A673 (cell line): ENCODE results near the gene AJAP1. TPM values are rescaled to one million over a fixed set of nuclear protein-coding genes. Genes with fewer than 3 reads are reported as not detected.

Experiments used
- BruUV-seq: library from RNA; stranded (reverse); fragments of 400-500 nt; replicated peaks from 2 replicates; lab custom pipeline; 2021; lab: Mats Ljungman, UMichigan
- CTCF ChIA-PET: fragments of 300-600 bp; sonication (Branson Sonifier 250); formaldehyde crosslinking; loops from one replicate; lab custom pipeline; 2022; ENCODE audit warnings: antibody characterized with exemption; lab: Charles Lee
- POLR2A ChIA-PET: fragments of 300-600 bp; sonication (Branson Sonifier 250); formaldehyde crosslinking; loops from one replicate; lab custom pipeline; 2022; ENCODE audit warnings: antibody characterized with exemption; ENCODE audit not compliant: low non-redundant PET; lab: Charles Lee
- DNase-seq: peaks from one replicate; pipeline ENCODE4 v3.0.0-alpha.2; 2015; ENCODE audit warnings: low spot score
- H3K27ac ChIP-seq: fragments of 200-600 bp; sonication (generic); 2 replicates; pipeline ENCODE4 v1.5.1; 2016; ENCODE audit warnings: mixed run types, low read depth, mild to moderate bottlenecking, mixed read lengths, antibody characterized with exemption, low read length; ENCODE audit not compliant: poor library complexity, severe bottlenecking
- H3K27me3 ChIP-seq: fragments of 200-600 bp; sonication (generic); replicated peaks from 2 replicates; pipeline ENCODE4 v1.6.1; 2017; ENCODE audit warnings: mixed run types, low read depth, mild to moderate bottlenecking, mixed read lengths, antibody characterized with exemption, low read length; ENCODE audit not compliant: insufficient read depth, poor library complexity
- H3K36me3 ChIP-seq: fragments of 200-600 bp; sonication (generic); 2 replicates; pipeline ENCODE4 v1.6.1; 2016; ENCODE audit warnings: mixed run types, mild to moderate bottlenecking, mixed read lengths, antibody characterized with exemption, low read length; ENCODE audit not compliant: insufficient read depth, poor library complexity, severe bottlenecking
- H3K4me1 ChIP-seq: fragments of 200-600 bp; sonication (generic); 2 replicates; pipeline ENCODE4 v1.6.1; 2017; ENCODE audit warnings: mixed run types, mild to moderate bottlenecking, mixed read lengths, antibody characterized with exemption, low read length; ENCODE audit not compliant: insufficient read depth, poor library complexity, severe bottlenecking
- H3K4me3 ChIP-seq: fragments of 200-600 bp; sonication (generic); 2 replicates; pipeline ENCODE4 v1.5.1; 2016; ENCODE audit warnings: low read depth, mixed run types, mild to moderate bottlenecking, mixed read lengths, low read length; ENCODE audit not compliant: poor library complexity, severe bottlenecking
- H3K9me3 ChIP-seq: fragments of 200-600 bp; sonication (generic); 2 replicates; pipeline ENCODE4 v1.6.1; 2016; ENCODE audit warnings: mixed run types, low read depth, mild to moderate bottlenecking, mixed read lengths, antibody characterized with exemption, low read length; ENCODE audit not compliant: poor library complexity, severe bottlenecking
- CTCF ChIP-seq: fragments of 300-800, 200-600 bp; sonication (generic); conservative IDR thresholded peaks from 2 replicates; pipeline ENCODE4 v1.5.1; 2017; ENCODE audit warnings: low read depth, mild to moderate bottlenecking, antibody characterized with exemption, low read length, moderate library complexity, mixed read lengths
- EZH2 ChIP-seq: fragments of 200-600 bp; sonication (generic); IDR thresholded peaks from 2 replicates; pipeline ENCODE4 v1.6.1; 2017; ENCODE audit warnings: borderline replicate concordance, low read depth, mild to moderate bottlenecking, mixed read lengths, antibody characterized with exemption, low read length; ENCODE audit not compliant: poor library complexity, severe bottlenecking
- intact Hi-C: fragments of 100-400 bp; cut with micrococcal nuclease; formaldehyde crosslinking; loops from one replicate; pipeline ENCODE4 v1.10.0; 2022; ENCODE audit not compliant: unreplicated experiment
- total RNA-seq: library from RNA; stranded (reverse); gene quantifications from 2 replicates; pipeline ENCODE4 v1.2.3, GENCODE V29; 2021

Gene AJAP1
- total RNA-seq, 1 experiment from 2014 or later = not detected

DNA sequence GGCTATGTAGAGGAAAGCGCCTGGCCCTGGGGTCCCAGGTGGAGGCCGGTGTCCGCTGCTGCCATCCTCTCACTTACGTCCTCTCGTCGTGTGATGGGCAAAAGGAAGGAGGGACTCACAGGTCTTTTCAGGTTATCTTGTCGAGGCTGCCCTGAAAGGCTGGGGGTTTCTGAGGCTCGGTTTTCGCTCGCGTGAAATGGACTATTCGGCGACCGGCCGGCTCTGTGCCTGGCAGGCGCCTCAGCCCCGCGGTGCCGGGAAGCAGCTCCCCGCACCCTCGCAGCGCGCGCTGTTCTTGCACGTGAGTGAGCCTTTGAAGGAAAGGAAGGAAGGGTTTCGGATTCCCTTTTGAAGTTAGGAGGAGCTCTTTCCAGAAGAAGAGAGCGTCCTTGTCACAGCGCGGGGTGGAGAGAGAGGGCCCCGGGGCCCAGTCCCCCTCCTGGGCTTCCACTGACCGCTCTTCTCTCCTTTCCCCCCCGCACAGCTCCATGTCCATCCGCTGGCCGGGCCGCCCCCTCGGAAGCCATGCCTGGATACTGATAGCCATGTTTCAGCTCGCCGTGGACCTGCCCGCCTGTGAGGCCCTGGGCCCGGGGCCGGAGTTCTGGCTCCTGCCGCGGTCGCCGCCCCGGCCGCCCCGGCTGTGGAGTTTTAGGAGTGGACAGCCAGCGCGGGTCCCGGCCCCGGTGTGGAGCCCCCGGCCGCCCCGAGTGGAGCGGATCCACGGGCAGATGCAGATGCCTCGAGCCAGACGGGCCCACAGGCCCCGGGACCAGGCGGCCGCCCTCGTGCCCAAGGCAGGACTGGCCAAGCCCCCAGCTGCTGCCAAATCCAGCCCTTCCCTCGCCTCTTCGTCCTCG is 57.2 kb downstream of the AJAP1 start:
- no peak overlapping the region for H3K4me3 ChIP-seq
- TF ChIP-seq CTCF (no peak), EZH2 (no peak)
- BruUV-seq = no TSS peak
- no peaks in the 10 kb centered on the region for H3K27me3 ChIP-seq
- intact Hi-C loops = no loop called here
- H3K9me3 ChIP-seq = peaks cover 3% of the 10 kb centered on the region
- ChIA-PET POLR2A (no interaction called here), CTCF (no interaction called here)
- no peak overlapping the region for H3K27ac ChIP-seq
- no peaks in the 10 kb centered on the region for H3K36me3 ChIP-seq
- no peak for DNase-seq
- H3K4me1 ChIP-seq = no peaks in the 10 kb centered on the region

DNA sequence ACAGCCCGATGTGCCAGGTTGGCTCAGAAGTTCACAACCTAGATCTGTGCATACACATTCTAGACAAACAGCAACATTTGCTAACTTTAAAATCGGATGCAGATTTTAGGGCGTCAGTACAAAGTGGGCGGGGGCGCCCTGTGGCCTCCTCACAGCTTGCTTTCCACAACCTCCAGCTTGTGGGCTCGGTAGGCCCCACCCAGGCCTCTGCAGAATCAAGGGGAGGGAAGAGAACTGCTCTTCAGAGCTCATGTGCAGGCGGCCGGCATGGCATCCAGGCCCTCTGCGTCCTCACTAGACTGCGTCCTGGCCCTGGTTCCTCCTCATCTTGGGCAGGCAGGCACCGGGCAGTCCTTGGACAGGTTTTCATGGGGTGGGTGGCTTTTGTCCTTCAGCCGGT is 59.3 kb downstream of the AJAP1 start:
- no peak for TF ChIP-seq CTCF
- no TSS peak for BruUV-seq
- no peak overlapping the region for H3K4me3 ChIP-seq
- H3K36me3 ChIP-seq = no peaks in the 10 kb centered on the region
- no peak overlapping the region for H3K27ac ChIP-seq
- peaks cover 6% of the 10 kb centered on the region for H3K9me3 ChIP-seq
- intact Hi-C loops = no loop called here
- POLR2A ChIA-PET = no interaction called here
- H3K4me1 ChIP-seq = no peaks in the 10 kb centered on the region
- CTCF ChIA-PET = no interaction called here
- DNase-seq = no peak
- no peaks in the 10 kb centered on the region for H3K27me3 ChIP-seq

DNA sequence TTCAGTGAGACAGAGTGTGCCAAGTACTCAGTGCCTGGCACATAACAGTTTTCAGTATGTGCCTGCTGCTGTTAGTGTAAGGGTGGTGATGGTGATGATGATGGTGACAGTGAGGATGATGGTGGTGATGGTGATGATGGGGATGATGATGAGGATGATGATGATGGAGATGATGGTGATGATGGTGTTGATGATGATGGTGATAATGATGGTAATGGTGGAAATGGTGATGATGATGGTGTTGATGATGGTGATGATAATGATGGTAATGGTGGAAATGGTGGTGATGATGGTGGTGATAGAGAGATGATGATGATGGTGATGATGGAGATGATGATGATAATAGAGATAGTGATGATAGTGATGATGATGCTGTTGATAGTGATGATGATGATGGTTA is 62.0 kb downstream of the AJAP1 start:
- Histone ChIP-seq H3K4me1 (no peaks in the 10 kb centered on the region), H3K9me3 (peaks cover 6% of the 10 kb centered on the region), H3K36me3 (no peaks in the 10 kb centered on the region), H3K4me3 (no peak overlapping the region), H3K27ac (no peak overlapping the region), H3K27me3 (no peaks in the 10 kb centered on the region)
- no peak for DNase-seq
- BruUV-seq = no TSS peak
- ChIA-PET POLR2A (no interaction called here), CTCF (no interaction called here)
- TF ChIP-seq CTCF (no peak), EZH2 (no peak)
- intact Hi-C loops = no loop called here
